ENCODE results near the gene GADD45G.

The GADD45G gene

DNA sequence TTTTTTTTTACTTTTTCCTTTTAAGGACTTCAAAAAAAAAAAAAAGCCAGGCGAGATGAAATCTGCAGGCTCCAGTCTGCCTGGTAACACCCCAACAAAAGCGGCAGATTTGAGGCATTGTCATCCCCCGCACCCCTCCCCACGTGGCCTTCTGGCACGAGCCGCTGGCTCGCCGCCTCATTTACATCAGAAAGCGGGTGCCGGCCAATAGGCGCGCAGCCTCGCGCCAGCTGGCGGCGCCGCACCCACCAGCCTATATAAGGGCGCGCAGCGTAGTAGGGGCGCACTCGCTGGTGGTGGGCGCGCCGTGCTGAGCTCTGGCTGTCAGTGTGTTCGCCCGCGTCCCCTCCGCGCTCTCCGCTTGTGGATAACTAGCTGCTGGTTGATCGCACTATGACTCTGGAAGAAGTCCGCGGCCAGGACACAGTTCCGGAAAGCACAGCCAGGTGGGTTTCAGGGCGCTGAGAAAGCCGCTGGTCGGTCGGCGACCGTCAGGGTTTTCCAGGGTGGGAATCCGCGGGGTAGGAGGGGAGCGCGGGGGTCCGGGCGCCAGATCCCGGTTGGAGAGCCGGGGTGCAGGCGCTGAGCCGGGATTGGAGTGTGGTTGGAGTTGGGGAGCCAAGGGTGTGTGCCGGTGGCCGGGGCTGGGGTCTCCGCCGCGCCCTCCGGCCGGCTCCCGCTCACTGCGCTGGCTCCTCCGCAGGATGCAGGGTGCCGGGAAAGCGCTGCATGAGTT lies at the start of gene GADD45G:
Gene GADD45G, plus strand, starts transcription at position 284 of the 736 bp plus-strand sequence. Its CDS starts 110 bp downstream, at position 394.
- peak; percentile 89 for DNase-seq (ENCODE audit: low spot score)

DNA sequence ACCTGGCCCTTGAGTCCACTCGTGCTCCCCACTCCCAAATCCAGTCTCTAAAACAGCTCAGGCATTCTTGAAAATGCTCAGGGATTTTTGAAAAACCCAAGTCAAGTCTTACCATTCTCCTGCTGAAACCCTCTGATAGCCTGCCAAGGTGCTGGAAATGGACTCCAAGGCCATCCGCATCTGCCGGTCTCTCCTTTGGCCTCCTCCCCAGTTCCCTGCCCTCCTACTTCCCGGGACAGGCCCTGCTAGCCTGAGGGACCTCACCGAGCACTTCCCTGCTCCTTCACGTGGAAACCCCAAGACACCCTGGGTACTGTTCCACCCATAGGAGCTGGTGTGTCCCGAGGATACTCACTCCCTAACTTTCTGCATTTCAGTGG lies 49.8 kb upstream of the GADD45G start:
- DNase-seq (ENCODE audit: low spot score): no peak

DNA sequence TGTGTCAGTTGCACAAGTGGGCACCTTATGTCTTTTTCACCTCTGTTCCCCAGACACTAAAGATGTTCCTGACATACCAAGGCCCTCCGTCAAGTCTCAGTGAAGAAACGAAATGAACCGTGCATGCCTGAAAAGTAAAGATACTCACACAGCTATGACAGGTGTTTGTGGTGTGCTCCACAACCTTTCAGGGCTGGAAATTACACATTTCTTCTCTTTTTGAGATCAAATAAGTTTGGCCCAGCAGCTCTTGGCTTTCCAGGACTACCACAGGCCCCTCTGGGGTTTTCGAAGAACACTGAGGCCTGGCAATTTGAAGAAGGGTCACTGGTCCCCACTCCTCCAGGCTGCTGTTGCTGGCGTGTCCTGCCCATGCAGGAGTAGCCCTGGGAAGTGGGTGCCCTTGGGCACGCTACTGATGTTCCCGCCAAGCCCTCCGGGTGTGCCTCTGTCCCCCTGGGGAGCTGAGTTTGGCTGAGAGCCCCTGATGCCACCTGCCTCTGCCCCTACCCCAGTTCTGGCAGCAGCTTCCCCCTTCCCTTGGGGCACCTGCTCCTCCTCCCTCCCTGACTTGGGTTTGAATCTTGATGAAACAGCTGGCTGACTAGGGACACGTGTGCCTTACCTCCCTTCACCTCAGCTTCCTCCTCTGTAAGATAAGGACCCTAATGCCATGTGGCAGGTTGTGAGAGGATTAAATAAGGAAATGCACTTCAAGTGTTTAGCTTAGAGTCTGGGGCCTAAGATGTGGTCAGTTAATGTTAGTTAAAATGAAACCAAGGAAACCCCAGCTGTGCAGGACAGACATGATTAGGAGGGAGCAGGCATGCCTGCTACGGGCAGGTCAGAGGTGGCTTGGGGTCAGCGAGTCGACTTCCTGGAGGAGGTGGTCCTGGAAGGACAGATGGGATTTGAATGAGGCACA lies 49.1 kb upstream of the GADD45G start:
- DNase-seq (ENCODE audit: low spot score): no peak

DNA sequence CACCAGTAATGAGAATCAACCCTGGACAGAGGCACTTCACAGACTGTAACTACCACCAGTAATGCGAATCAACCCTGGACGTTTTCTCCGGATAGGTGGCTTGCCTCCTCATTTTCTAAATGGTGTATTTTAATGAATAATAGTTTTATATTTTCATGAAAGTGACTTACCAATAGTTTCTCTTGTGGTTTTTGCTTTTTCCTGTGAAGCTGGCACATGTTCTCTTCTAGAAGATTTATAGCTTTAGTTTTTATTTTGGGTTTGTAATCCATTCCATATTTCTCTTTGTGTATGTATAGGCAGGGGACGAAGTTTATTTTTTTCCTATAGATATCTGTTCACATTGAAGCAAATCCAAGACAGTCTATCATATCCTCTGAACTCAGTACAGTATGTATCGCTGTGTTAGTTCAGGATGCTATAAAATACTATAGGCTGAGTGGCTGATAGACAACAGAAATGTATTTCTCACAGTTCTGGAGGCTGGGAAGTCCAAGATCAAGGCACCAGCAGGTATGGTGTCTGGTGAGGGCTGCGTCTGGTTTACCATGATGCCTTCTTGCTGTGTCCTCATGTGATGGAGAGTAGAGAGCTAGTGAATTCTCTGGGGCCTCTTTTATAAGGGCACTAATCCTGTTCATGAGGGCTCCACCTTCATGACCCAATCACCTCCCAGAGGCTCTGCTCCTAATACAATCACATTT lies 46.5 kb upstream of the GADD45G start:
- no peak for DNase-seq (ENCODE audit: low spot score)

- no peak for DNase-seq (ENCODE audit: low spot score)
These were observed 45.9 kb upstream of the GADD45G start for GRCh38 chr9:89558948-89559347.

DNA sequence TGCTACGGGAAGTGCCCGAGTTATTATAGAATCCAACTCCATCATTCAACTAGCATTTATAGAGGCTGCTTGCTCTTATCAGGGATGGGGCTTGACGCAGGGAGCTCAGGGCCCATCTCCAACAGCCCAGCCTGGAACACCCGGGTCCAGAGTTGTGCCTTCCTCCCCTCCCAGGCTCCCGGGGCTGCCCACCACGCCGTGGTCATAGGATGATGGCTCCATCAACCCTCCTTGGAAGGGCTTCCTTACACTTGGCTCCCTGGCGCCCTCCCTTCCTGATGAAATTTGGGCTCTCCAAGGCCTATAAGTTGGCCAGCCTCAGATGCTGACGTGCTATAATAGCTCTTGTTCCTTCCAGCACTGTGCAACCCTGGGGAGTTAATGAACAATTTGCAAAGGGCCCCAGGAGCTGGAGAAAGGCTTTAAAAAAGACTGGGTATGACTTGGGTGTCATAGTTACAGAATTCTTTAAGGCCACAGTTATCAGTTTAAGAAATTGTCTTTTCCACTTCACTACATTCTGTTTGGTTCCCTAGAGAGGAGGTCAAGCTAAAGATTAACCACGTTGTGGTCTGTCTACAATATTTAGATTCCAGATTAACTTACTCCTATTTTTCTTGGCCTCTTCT lies 42.5 kb upstream of the GADD45G start:
- no peak for DNase-seq (ENCODE audit: low spot score)

- no peak for DNase-seq (ENCODE audit: low spot score)
These were observed 41.1 kb upstream of the GADD45G start for GRCh38 chr9:89563571-89564345.

DNA sequence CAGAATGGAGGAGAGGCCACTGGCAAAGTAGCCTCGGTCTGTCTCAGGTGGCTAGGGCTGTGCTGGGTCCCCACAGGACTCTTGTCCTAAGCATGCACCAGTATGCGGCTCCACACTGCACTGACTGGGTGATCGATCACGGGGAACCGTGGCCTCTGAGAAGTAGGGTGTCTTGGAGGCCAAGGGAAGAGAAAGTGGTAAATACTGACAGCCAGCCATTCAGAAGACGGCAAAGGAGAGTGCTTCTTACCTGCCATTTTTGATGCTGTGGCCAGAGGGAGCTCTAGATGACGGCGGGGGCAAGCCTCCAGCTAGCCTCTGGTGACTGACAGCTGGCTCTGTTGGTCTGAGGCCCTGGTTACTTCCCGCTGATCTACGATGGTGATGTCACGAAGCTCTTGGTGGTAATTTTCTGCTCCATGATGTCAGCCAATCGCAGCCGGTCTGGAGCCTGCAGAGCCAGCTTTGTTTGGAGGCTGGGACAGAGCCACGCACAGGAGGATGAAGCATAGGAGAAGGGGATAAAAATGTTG lies 40.4 kb upstream of the GADD45G start:
- DNase-seq (ENCODE audit: low spot score): no peak

DNA sequence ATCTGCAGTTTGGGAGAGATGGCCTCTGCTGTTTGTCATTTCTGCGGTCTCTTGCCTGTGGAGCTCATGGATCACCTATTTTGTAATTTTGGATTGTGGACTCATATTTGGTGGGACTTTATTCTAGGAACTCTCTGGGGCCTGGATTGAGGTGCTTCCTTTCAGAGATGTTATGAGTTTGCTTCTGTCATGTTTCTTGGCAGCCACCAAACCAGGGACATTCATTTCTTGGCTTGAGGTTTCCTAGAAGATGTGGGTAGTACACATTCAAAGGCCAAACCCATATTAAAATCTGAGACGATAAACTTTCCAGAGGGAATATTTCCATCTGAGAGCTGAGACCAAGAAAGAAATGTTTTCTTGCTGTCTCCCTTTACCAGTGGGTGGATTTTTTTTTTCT lies 37.2 kb upstream of the GADD45G start:
- DNase-seq (ENCODE audit: low spot score): no peak

DNA sequence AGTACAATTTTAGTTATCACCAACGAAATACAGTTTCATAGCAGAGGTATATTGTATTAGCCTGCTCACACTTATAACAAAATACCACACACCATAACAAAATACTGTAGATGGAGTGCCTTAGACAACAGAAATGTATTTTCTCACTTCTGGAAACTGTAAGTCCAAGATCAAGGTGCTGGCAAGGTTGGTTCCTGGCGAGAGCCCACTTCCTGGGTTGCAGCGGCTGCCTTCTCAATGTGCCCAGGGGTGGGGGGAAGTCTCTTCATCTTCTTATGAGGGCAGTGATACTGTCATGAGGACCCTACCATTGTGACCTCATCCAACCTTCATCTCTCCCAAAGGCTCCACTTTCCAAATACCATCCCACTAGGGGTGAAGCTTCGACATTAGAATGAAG lies 30.5 kb upstream of the GADD45G start:
- no peak for DNase-seq (ENCODE audit: low spot score)

- no peak for DNase-seq (ENCODE audit: low spot score)
These were observed 28.4 kb upstream of the GADD45G start for GRCh38 chr9:89576404-89576839.

DNA sequence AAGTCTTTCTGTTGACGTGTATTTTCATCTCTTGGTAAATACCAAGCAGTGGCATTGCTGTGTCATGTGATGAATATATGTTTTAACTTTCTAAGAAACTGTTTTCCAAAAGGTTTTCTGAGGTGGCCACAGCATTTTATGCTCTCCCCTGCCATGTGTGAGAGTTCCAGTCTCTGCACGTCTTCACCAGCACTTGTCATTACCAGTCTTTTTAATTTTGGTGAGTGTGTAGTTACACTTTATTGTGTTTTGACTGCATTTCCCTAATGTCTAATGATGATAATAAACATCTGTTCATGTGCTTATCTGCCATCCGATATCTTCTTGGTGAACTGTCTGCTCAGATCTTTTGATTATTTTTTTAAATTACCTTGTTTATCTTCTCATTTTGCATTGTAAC lies 27.4 kb upstream of the GADD45G start:
- DNase-seq (ENCODE audit: low spot score): no peak

GRCh38 chr9:89579741-89580385 lies 24.9 kb upstream of the GADD45G start:
- DNase-seq (ENCODE audit: low spot score): no peak

DNA sequence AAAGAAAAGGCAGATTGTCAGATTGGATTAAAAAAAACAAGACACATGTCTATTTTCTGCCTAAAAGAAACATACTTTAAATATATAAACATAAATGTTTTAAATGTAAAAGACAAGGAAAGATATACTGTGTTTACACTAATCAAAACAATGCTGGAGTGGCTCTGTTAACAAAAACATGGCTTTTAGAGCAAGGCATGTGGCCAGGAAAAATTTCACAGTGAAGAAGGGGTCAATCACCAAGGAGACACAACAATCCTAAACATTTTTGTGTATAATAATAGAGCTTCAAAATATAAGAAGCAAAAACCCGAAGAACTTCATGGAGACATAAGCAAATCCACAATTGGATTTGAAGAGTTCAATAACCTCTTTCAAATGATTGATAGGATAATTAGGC lies 18.5 kb upstream of the GADD45G start:
- DNase-seq (ENCODE audit: low spot score): no peak

- DNase-seq (ENCODE audit: low spot score): no peak
These were observed 16.4 kb upstream of the GADD45G start for GRCh38 chr9:89588271-89588879.

GRCh38 chr9:89590415-89590814 lies 14.4 kb upstream of the GADD45G start:
- no peak for DNase-seq (ENCODE audit: low spot score)

DNA sequence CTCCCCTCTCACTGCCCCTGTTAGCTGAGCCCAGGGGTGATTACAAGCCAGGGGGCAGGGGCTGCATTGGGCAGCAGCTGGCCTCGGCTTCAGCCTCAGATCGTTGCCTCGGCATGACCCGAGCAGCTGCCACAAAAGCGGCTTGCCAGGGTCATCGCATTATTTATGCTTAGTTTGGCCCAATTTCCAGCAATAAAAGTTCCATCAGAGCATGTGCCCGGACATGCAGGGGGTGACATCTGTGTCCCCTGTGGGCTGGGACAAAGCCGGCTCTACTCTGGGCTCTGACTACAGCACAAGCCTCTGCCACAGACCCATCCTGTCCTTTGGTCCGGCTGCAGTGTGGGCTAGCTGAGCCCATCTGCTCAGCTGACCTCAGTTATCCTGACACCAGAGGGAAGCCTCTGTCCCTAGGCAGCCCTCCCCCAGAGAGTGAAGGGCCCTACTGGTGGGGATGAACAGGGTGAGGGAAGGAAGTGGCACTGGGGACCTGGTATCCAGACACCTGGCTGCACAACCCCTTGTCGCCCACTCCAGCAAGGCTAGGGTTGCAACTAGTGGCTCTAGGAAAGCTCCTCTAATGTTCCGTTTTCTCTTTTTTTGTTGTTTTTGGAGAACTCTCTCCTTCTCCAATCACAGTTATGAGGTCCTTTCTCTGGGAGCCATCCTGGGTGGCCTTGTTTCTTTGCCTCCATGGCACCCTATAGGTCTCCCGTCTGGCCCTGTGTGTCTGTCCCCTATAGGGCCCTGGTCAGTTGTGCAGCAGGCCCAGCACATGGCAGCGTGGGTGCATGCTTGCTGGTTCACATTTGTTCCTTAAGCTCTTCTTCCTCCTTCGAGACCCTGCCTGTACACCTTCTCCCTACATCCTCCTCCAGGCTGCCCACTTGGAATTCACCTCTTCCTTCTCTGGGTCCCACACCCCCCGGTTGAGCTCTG lies 13.3 kb upstream of the GADD45G start:
- no peak for DNase-seq (ENCODE audit: low spot score)

GRCh38 chr9:89592213-89592815 lies 12.5 kb upstream of the GADD45G start:
- DNase-seq (ENCODE audit: low spot score): no peak
